Activated CD8-positive, alpha-beta memory T cell treated with anti-CD3 and anti-CD28 coated beads, Interleukin-2, amount 50 U/mL, for 48 hours (primary cell): ENCODE data around the gene SLC44A3.
"Not testable (repeated sequence)": the region's sequence is repeated elsewhere in the genome, so short reads cannot be mapped to it uniquely, and the experiment has no call there.

Source experiments
- DNase-seq: peaks from one replicate; pipeline ENCODE4 v3.0.0-alpha.2; 2020

SLC44A3 gene

DNA sequence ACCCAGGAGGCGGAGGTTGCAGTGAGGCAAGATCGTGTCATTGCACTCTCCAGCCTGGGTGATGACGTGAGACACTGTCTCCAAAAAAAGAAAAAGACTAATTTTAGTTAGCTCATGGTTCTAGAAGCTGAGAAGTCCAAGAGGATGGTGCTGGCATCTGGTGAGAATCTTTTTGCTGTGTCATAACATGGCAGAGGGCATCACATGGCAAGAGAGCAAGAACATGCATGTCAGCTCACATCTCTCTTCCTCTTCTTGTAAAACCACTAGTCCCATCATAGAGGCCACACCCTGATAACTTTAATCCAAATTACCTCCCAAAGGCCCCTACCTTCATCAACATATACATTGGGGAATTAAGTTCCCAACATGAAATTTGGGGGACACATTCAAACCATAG, 120.6 kb downstream of the SLC44A3 start:
- no peak for DNase-seq

DNA sequence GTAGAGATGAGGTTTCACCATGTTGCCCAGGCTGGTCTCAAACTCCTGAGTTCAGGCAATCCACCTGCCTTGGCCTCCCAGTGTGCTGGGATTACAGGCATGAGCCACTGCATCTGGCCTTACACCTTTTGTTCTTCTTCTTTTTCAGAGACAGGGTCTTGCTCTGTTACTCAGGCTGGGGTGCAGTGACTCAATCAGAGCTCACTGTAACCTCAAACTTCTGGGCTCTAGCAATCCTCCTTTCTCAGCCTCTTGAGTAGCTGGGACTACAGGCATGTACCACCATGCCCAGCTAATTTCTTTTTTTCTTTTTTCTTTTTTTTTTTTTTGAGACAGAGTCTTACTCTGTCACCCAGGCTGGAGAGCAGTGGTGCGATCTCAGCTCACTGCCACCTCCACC, 121.3 kb downstream of the SLC44A3 start:
- not testable (repeated sequence) for DNase-seq

GRCh38 chr1:94942171-94943128, 122.3 kb downstream of the SLC44A3 start:
- DNase-seq, result no peak
